H7 (cell line): ENCODE measurements around the gene THSD4. TPM values are rescaled to one million over a fixed set of nuclear protein-coding genes. Genes with fewer than 3 reads are reported as not detected.
"Not testable (repeated sequence)": the region's sequence is repeated elsewhere in the genome, so short reads cannot be mapped to it uniquely, and the experiment has no call there.

Experiments used
- DNase-seq: peaks from one replicate; pipeline ENCODE4 v3.0.0; 2012
- H3K27me3 ChIP-seq: 2 replicates; pipeline ENCODE4 v1.6.0; 2011; ENCODE audit warnings: mild to moderate bottlenecking, low read length; ENCODE audit not compliant: control insufficient read depth, insufficient read depth
- H3K36me3 ChIP-seq: replicated peaks from 2 replicates; pipeline ENCODE4 v1.5.1; 2011; ENCODE audit warnings: low read length; ENCODE audit not compliant: control insufficient read depth, insufficient read depth
- H3K4me3 ChIP-seq: 2 replicates; pipeline ENCODE4 v1.5.1; 2011; ENCODE audit warnings: low read depth, mild to moderate bottlenecking, control low read depth, low read length, moderate library complexity; ENCODE audit not compliant: insufficient read depth
- total RNA-seq: library from RNA; depleted of rRNA; stranded (reverse); fragments of >200 nt; shearing (Covaris generic); gene quantifications from 2 replicates; pipeline ENCODE4 v1.2.3, GENCODE V29; 2014

The THSD4 gene
- total RNA-seq, 1 experiment from 2014 or later = 3.9 TPM

- Histone ChIP-seq H3K27me3 (no peaks in the 10 kb centered on the region), H3K4me3 (no peak overlapping the region), H3K36me3 (no peaks in the 10 kb centered on the region)
- DNase-seq = no peak
Measured at GRCh38 chr15:71312194-71312708, 197.0 kb downstream of the THSD4 start.

- no peaks in the 10 kb centered on the region for H3K27me3 ChIP-seq
- no peak overlapping the region for H3K4me3 ChIP-seq
- H3K36me3 ChIP-seq = no peaks in the 10 kb centered on the region
- no peak for DNase-seq
Measured at GRCh38 chr15:71312731-71313460, 197.6 kb downstream of the THSD4 start.

GRCh38 chr15:71313806-71314205 lies 198.5 kb downstream of the THSD4 start:
- H3K4me3 ChIP-seq = no peak overlapping the region
- H3K27me3 ChIP-seq = no peaks in the 10 kb centered on the region
- no peak for DNase-seq
- no peaks in the 10 kb centered on the region for H3K36me3 ChIP-seq

- H3K36me3 ChIP-seq = no peaks in the 10 kb centered on the region
- DNase-seq = no peak
- H3K4me3 ChIP-seq = no peak overlapping the region
- H3K27me3 ChIP-seq = no peaks in the 10 kb centered on the region
Measured at GRCh38 chr15:71314956-71315537, 199.8 kb downstream of the THSD4 start.

- Histone ChIP-seq H3K4me3 (no peak overlapping the region), H3K27me3 (no peaks in the 10 kb centered on the region), H3K36me3 (no peaks in the 10 kb centered on the region)
- no peak for DNase-seq
Measured at GRCh38 chr15:71316911-71317310, 201.6 kb downstream of the THSD4 start.

- H3K4me3 ChIP-seq, DNase-seq, H3K27me3 ChIP-seq, H3K36me3 ChIP-seq: not testable (repeated sequence)
Measured at GRCh38 chr15:71319424-71319823, 204.2 kb downstream of the THSD4 start.

- no peak for DNase-seq
- H3K4me3 ChIP-seq = no peak overlapping the region
- H3K27me3 ChIP-seq = no peaks in the 10 kb centered on the region
- H3K36me3 ChIP-seq = no peaks in the 10 kb centered on the region
Measured at GRCh38 chr15:71319935-71320334, 204.7 kb downstream of the THSD4 start.

GRCh38 chr15:71323082-71323481 lies 207.8 kb downstream of the THSD4 start:
- Histone ChIP-seq H3K4me3 (no peak overlapping the region), H3K27me3 (no peaks in the 10 kb centered on the region), H3K36me3 (no peaks in the 10 kb centered on the region)
- DNase-seq = no peak

- Histone ChIP-seq H3K36me3 (no peaks in the 10 kb centered on the region), H3K4me3 (no peak overlapping the region)
- no peak for DNase-seq
Measured at GRCh38 chr15:71323584-71323983, 208.3 kb downstream of the THSD4 start.

GRCh38 chr15:71325481-71325880 lies 210.2 kb downstream of the THSD4 start:
- H3K27me3 ChIP-seq = no peaks in the 10 kb centered on the region
- no peak for DNase-seq
- no peaks in the 10 kb centered on the region for H3K36me3 ChIP-seq
- H3K4me3 ChIP-seq = no peak overlapping the region

More at GRCh38 chr15:71323584-71323983, 208.3 kb downstream of the THSD4 start:
- H3K27me3 ChIP-seq = no peaks in the 10 kb centered on the region

- no peak for DNase-seq
- Histone ChIP-seq H3K4me3 (no peak overlapping the region), H3K36me3 (no peaks in the 10 kb centered on the region), H3K27me3 (no peaks in the 10 kb centered on the region)
Measured at GRCh38 chr15:71328453-71328852, 213.2 kb downstream of the THSD4 start.

- Histone ChIP-seq H3K4me3 (no peak overlapping the region), H3K36me3 (no peaks in the 10 kb centered on the region), H3K27me3 (no peaks in the 10 kb centered on the region)
- DNase-seq = no peak
Measured at GRCh38 chr15:71329041-71329440, 213.8 kb downstream of the THSD4 start.

GRCh38 chr15:71329497-71330260 lies 214.4 kb downstream of the THSD4 start:
- no peaks in the 10 kb centered on the region for H3K27me3 ChIP-seq
- no peak overlapping the region for H3K4me3 ChIP-seq
- H3K36me3 ChIP-seq = no peaks in the 10 kb centered on the region
- no peak for DNase-seq

GRCh38 chr15:71330638-71331162 lies 215.4 kb downstream of the THSD4 start:
- Histone ChIP-seq H3K27me3 (no peaks in the 10 kb centered on the region), H3K4me3 (no peak overlapping the region)
- no peak for DNase-seq

More at GRCh38 chr15:71330638-71331162, 215.4 kb downstream of the THSD4 start:
- no peaks in the 10 kb centered on the region for H3K36me3 ChIP-seq
